H1 (cell line): ENCODE measurements around the gene FITM1. TPM values are rescaled to one million over a fixed set of nuclear protein-coding genes. Genes with fewer than 3 reads are reported as not detected.

ENCODE experiments used
- CTCF ChIA-PET: fragments of 300-600 bp; sonication (Branson Sonifier 250); formaldehyde crosslinking; loops from one replicate; lab custom pipeline; 2021; ENCODE audit not compliant: partially characterized antibody; lab: Charles Lee
- POLR2A ChIA-PET: fragments of 300-600 bp; sonication (Branson Sonifier 250); formaldehyde crosslinking; loops from one replicate; lab custom pipeline; 2021; ENCODE audit warnings: inconsistent platforms; ENCODE audit not compliant: partially characterized antibody; lab: Charles Lee
- DNase-seq, 2 experiments: peaks; one replicate each; pipeline versions ENCODE4 v3.0.0 to v3.0.0-alpha.2; 2010 to 2022; ENCODE audit warnings: low spot score in 2 of 2, low read depth in 1 of 2, mixed read lengths in 1 of 2
- FAIRE-seq: peaks from 2 replicates; lab custom pipeline; 2011; peaks lifted over from hg19 to GRCh38; lab: Jason Lieb, UNC
- H2AFZ ChIP-seq: 2 replicates; pipeline ENCODE4 v1.8.1; 2012; ENCODE audit warnings: low read length, inconsistent platforms
- H2AK5ac ChIP-seq: 2 replicates; pipeline ENCODE4 v1.6.1; 2013; ENCODE audit warnings: low read depth, low read length
- H2BK120ac ChIP-seq: replicated peaks from 2 replicates; pipeline ENCODE3; 2013; ENCODE audit warnings: low read depth, low read length, inconsistent platforms
- H2BK12ac ChIP-seq: 2 replicates; pipeline ENCODE4 v1.6.1; 2013; ENCODE audit warnings: low read depth, low read length
- H2BK15ac ChIP-seq: 2 replicates; pipeline ENCODE4 v1.6.1; 2013; ENCODE audit warnings: low read length
- H2BK20ac ChIP-seq: 2 replicates; pipeline ENCODE4 v1.6.1; 2013; ENCODE audit warnings: low read length
- H2BK5ac ChIP-seq: 2 replicates; pipeline ENCODE4 v1.6.1; 2013; ENCODE audit warnings: low read depth, low read length
- H3K14ac ChIP-seq: 2 replicates; pipeline ENCODE4 v1.6.1; 2013; ENCODE audit warnings: inconsistent platforms; ENCODE audit not compliant: insufficient read length
- H3K18ac ChIP-seq: 2 replicates; pipeline ENCODE4 v1.6.1; 2013; ENCODE audit warnings: low read length; ENCODE audit errors: extremely low read depth
- H3K23ac ChIP-seq: 2 replicates; pipeline ENCODE4 v1.6.1; 2013; ENCODE audit warnings: inconsistent platforms; ENCODE audit not compliant: insufficient read length
- H3K23me2 ChIP-seq: 2 replicates; pipeline ENCODE4 v1.6.1; 2013; ENCODE audit warnings: low read depth, low read length
- H3K27ac ChIP-seq: 2 replicates; pipeline ENCODE4 v1.6.1; 2011; ENCODE audit warnings: low read depth, low read length, inconsistent platforms
- H3K27me3 ChIP-seq, 4 experiments: replicated peaks in 1 of 4; 1 replicate in 1 of 4; 2 replicates in 3 of 4; pipeline versions ENCODE4 v1.6.1 to v1.8.1; 2011 to 2013; ENCODE audit warnings: low read length in 3 of 4, mild to moderate bottlenecking in 3 of 4, inconsistent platforms in 2 of 4, mixed read lengths in 2 of 4, moderate library complexity in 1 of 4; ENCODE audit not compliant: control insufficient read depth in 3 of 4, insufficient read depth in 3 of 4; ENCODE audit errors: extremely low read depth in 1 of 4
- H3K36me3 ChIP-seq, 4 experiments: 2 replicates each; pipeline versions ENCODE4 v1.6.1 to v1.8.1; 2011 to 2013; ENCODE audit warnings: mild to moderate bottlenecking in 4 of 4, low read length in 3 of 4, moderate library complexity in 2 of 4, control low read depth in 1 of 4, inconsistent platforms in 1 of 4; ENCODE audit not compliant: insufficient read depth in 4 of 4, control insufficient read depth in 2 of 4
- H3K4ac ChIP-seq: replicated peaks from 2 replicates; pipeline ENCODE3; 2013; ENCODE audit warnings: low read length, low read depth, mixed read lengths, inconsistent platforms; ENCODE audit not compliant: insufficient read length
- H3K4me1 ChIP-seq, 4 experiments: replicated peaks in 1 of 4; 1 replicate in 1 of 4; 2 replicates in 3 of 4; pipeline versions ENCODE4 v1.6.1 to v1.8.1; 2011 to 2013; ENCODE audit warnings: low read length in 3 of 4, inconsistent platforms in 2 of 4, mixed read lengths in 1 of 4; ENCODE audit not compliant: insufficient read depth in 4 of 4, control insufficient read depth in 3 of 4
- H3K4me2 ChIP-seq, 2 experiments: 2 replicates each; pipeline versions ENCODE4 v1.6.1 to v1.8.1; 2011 to 2013; ENCODE audit warnings: low read depth in 2 of 2, low read length in 2 of 2, control low read depth in 1 of 2, inconsistent platforms in 1 of 2, mild to moderate bottlenecking in 1 of 2; ENCODE audit not compliant: insufficient read depth in 1 of 2
- H3K4me3 ChIP-seq, 4 experiments: fragments of 200-600, 300-600 bp in 1 of 4; sonication (generic), shearing (Covaris generic), sonication (Bioruptor Twin) in 1 of 4; 2 replicates each; pipeline versions ENCODE4 v1.5.1 to v1.8.1; 2011 to 2016; ENCODE audit warnings: low read length in 4 of 4, low read depth in 3 of 4, control low read depth in 2 of 4, inconsistent platforms in 2 of 4, mild to moderate bottlenecking in 2 of 4, mixed read lengths in 1 of 4, moderate library complexity in 1 of 4; ENCODE audit not compliant: insufficient read depth in 2 of 4; ENCODE audit errors: extremely low read depth in 1 of 4
- H3K56ac ChIP-seq: replicated peaks from 2 replicates; pipeline ENCODE3; 2013; ENCODE audit warnings: low read depth, mild to moderate bottlenecking, mixed read lengths, low read length, inconsistent platforms; ENCODE audit not compliant: insufficient read length
- H3K79me1 ChIP-seq: 2 replicates; pipeline ENCODE4 v1.6.1; 2013; ENCODE audit warnings: low read depth, low read length, control low read depth
- H3K79me2 ChIP-seq, 2 experiments: 2 replicates each; pipeline versions ENCODE4 v1.6.1 to v1.8.1; 2012 to 2013; ENCODE audit warnings: low read length in 2 of 2, mild to moderate bottlenecking in 2 of 2, inconsistent platforms in 1 of 2; ENCODE audit not compliant: insufficient read depth in 2 of 2, control insufficient read depth in 1 of 2
- H3K9ac ChIP-seq, 4 experiments: replicated peaks in 1 of 4; 1 replicate in 1 of 4; 2 replicates in 3 of 4; pipeline versions ENCODE4 v1.6.1 to v1.8.1; 2011 to 2013; ENCODE audit warnings: low read depth in 3 of 4, low read length in 3 of 4, control low read depth in 2 of 4, mild to moderate bottlenecking in 2 of 4, moderate library complexity in 2 of 4, inconsistent platforms in 1 of 4; ENCODE audit errors: extremely low read depth in 1 of 4
- H3K9me3 ChIP-seq, 2 experiments: 2 replicates each; pipeline versions ENCODE4 v1.6.1 to v1.8.1; 2012 to 2013; ENCODE audit warnings: mild to moderate bottlenecking in 2 of 2, moderate library complexity in 2 of 2, control low read depth in 1 of 2, inconsistent platforms in 1 of 2, low read depth in 1 of 2, low read length in 1 of 2, mixed read lengths in 1 of 2; ENCODE audit not compliant: insufficient read depth in 2 of 2
- H4K20me1 ChIP-seq, 2 experiments: replicated peaks in 1 of 2; 2 replicates each; pipeline versions ENCODE3 to v1.8.1; 2011 to 2013; ENCODE audit warnings: inconsistent platforms in 2 of 2, low read length in 2 of 2, mild to moderate bottlenecking in 1 of 2; ENCODE audit not compliant: insufficient read depth in 2 of 2, control insufficient read depth in 1 of 2
- H4K5ac ChIP-seq: 2 replicates; pipeline ENCODE4 v1.6.1; 2013; ENCODE audit warnings: low read length, low read depth, mixed read lengths, inconsistent platforms; ENCODE audit not compliant: insufficient read length
- H4K8ac ChIP-seq: 2 replicates; pipeline ENCODE4 v1.8.0; 2013; ENCODE audit warnings: mild to moderate bottlenecking, moderate library complexity, low read length, inconsistent platforms; ENCODE audit not compliant: insufficient read depth; ENCODE audit errors: extremely low read depth
- H4K91ac ChIP-seq: replicated peaks from 2 replicates; pipeline ENCODE3; 2013; ENCODE audit warnings: low read length, mixed read lengths, inconsistent platforms; ENCODE audit not compliant: insufficient read length
- ASH2L ChIP-seq: fragments of 200-600, 300-600 bp; sonication (generic); IDR thresholded peaks from one replicate; pipeline ENCODE4 v1.7.1; 2017; ENCODE audit warnings: low read length
- EP300 ChIP-seq, 2 experiments: IDR thresholded peaks; 1 replicate in 1 of 2; 2 replicates in 1 of 2; pipeline ENCODE4 v1.6.1; 2011 to 2012; ENCODE audit warnings: low read depth in 2 of 2, low read length in 2 of 2, mild to moderate bottlenecking in 2 of 2, borderline replicate concordance in 1 of 2, inconsistent platforms in 1 of 2, moderate library complexity in 1 of 2
- JUND ChIP-seq: IDR thresholded peaks from 2 replicates; pipeline ENCODE4 v1.6.1; 2011; ENCODE audit warnings: mild to moderate bottlenecking, improper control_type of control experiment, low read length
- KDM1A ChIP-seq: fragments of 200-600, 300-600 bp; sonication (generic); IDR thresholded peaks from 2 replicates; pipeline ENCODE4 v1.7.1; 2016; ENCODE audit warnings: mild to moderate bottlenecking, low read length, borderline replicate concordance
- SAP30 ChIP-seq: fragments of 300-600 bp; sonication (generic); IDR thresholded peaks from 2 replicates; pipeline ENCODE4 v1.7.1; 2012; ENCODE audit warnings: low read length, moderate library complexity, mild to moderate bottlenecking, inconsistent platforms; ENCODE audit not compliant: insufficient read depth, insufficient replicate concordance
- TAF7 ChIP-seq: optimal IDR thresholded peaks from 2 replicates; pipeline ENCODE3; 2011; ENCODE audit warnings: low read depth, mild to moderate bottlenecking, inconsistent platforms, low read length, moderate library complexity, borderline replicate concordance
- YY1 ChIP-seq: IDR thresholded peaks from 2 replicates; pipeline ENCODE4 v1.6.1; 2011; ENCODE audit warnings: low read depth, mild to moderate bottlenecking, low read length
- WGBS, 2 experiments: shearing (Covaris generic) in 1 of 2; methylation state at CpG; one replicate each; pipeline versions ENCODE4 v1.1.6 to v1.1.7; 2013 to 2015; ENCODE audit warnings: low lambda C conversion rate in 2 of 2, mixed read lengths in 2 of 2, inconsistent platforms in 1 of 2, low coverage in 1 of 2, missing lambda C conversion rate in 1 of 2; ENCODE audit not compliant: insufficient replicate concordance in 2 of 2, insufficient coverage in 1 of 2, insufficient read length in 1 of 2; ENCODE audit errors: extremely low coverage in 1 of 2, missing lambda C conversion rate in 1 of 2; 5-methylcytosine and 5-hydroxymethylcytosine counted together
- polyA plus RNA-seq, 7 experiments: library from polyadenylated mRNA; depleted of rRNA in 3 of 7; stranded (reverse) in 5 of 7; unstranded in 2 of 7; fragments of >200 nt in 5 of 7; fragments of 200-250 nt in 2 of 7; gene quantifications; 1 replicate in 5 of 7; 2 replicates in 1 of 7; 4 replicates in 1 of 7; pipeline versions ENCODE4 v1.2.1 to v1.2.3, GENCODE V29; 2011 to 2013; ENCODE audit warnings: missing spikeins in 2 of 7, mixed read lengths in 2 of 7
- total RNA-seq: library from RNA; stranded (reverse); fragmentation: NEBNext Ultra II Directional; extraction: Animal tissue kit (Norgen Biotek cat#: 25700); gene quantifications from 2 replicates; pipeline ENCODE4 v1.2.1, GENCODE V29; 2021
- TF ChIP-seq, protein P1 (sequence below): IDR thresholded peaks from 2 replicates; pipeline ENCODE4 v1.6.1; 2011; ENCODE audit warnings: low read length, improper control_type of control experiment
- TF ChIP-seq, protein P2 (sequence below): IDR thresholded peaks from 2 replicates; pipeline ENCODE4 v1.6.1; 2012; ENCODE audit warnings: inconsistent platforms
- TF ChIP-seq, protein P3 (sequence below): IDR thresholded peaks from 2 replicates; pipeline ENCODE4 v1.6.1; 2012; ENCODE audit warnings: low read length, inconsistent platforms

The FITM1 gene
- total and polyA plus RNA-seq, 2 of the 8 experiments (the other 6 are each of a cell fraction or from before 2014, with no cell fraction given): 0.53 to 0.76 TPM

DNA sequence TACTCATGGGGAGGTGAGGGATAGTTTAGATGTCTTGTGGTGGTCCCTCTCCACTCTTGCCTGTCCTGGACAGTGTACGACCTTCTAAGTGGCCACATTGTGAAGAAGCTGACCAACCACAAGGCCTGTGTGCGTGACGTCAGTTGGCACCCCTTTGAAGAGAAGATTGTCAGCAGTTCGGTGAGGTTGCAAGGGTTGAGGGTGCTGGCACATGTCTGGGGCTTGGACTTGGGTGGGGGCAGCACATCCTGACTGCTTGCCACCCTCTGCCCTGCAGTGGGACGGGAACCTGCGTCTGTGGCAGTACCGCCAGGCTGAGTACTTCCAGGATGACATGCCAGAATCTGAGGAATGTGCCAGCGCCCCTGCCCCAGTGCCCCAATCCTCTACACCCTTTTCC is 7.6 kb upstream of the FITM1 start:
- Histone ChIP-seq H3K4me1 (no peaks in the 10 kb centered on the region), H4K20me1 (peaks cover 0 to 3% of the 10 kb centered on the region in 2 experiments), H3K36me3 (peaks cover 13 to 36% (median 30%) of the 10 kb centered on the region in 4 experiments), H3K9ac (no peak overlapping the region), H3K56ac (no peak overlapping the region), H2AFZ (no peak overlapping the region), H2AK5ac (no peak overlapping the region), H2BK15ac (no peak overlapping the region), H3K27me3 (no peaks in the 10 kb centered on the region), H3K4ac (no peak overlapping the region), H3K79me1 (no peaks in the 10 kb centered on the region), H3K9me3 (no peaks in the 10 kb centered on the region), H2BK20ac (no peak overlapping the region), H2BK12ac (no peak overlapping the region), H3K4me2 (no peak overlapping the region), H3K23me2 (no peaks in the 10 kb centered on the region), H4K91ac (no peak overlapping the region), H3K23ac (no peak overlapping the region), H2BK120ac (no peak overlapping the region), H3K27ac (no peak overlapping the region), H3K79me2 (no peaks in the 10 kb centered on the region), H2BK5ac (no peak overlapping the region), H3K4me3 (no peak overlapping the region), H4K5ac (no peak overlapping the region), H4K8ac (no peak overlapping the region), H3K18ac (no peak overlapping the region), H3K14ac (no peak overlapping the region)
- DNase-seq (no peak), FAIRE-seq (no peak)
- POLR2A ChIA-PET: interaction anchor here (1.0 to 11.1 kb wide), 8 partner anchors 7 to 84 kb away, joined by 3 to 96 read pairs (median 4); partner anchors contain the start of genes DCAF11, FITM1, IRF9 and NRL
- CTCF ChIA-PET: interaction anchor here (1.6 kb wide), 1 partner anchor 15 kb away, joined by 4 read pairs; no protein-coding TSS in a partner anchor
- WGBS, 2 experiments: 91% methylated on average over 8 of the region's 8 CpGs; no CpG with 5 or more reads in 1 of the 2 experiments
- TF ChIP-seq YY1: no peak
- TF ChIP-seq SAP30: no peak
- TF ChIP-seq, protein P1, sequence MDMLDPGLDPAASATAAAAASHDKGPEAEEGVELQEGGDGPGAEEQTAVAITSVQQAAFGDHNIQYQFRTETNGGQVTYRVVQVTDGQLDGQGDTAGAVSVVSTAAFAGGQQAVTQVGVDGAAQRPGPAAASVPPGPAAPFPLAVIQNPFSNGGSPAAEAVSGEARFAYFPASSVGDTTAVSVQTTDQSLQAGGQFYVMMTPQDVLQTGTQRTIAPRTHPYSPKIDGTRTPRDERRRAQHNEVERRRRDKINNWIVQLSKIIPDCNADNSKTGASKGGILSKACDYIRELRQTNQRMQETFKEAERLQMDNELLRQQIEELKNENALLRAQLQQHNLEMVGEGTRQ: no peak
- TF ChIP-seq TAF7: no peak
- TF ChIP-seq EP300 (IDR thresholded peaks at IDR 0.05; ENCODE audit: borderline replicate concordance in 1 of 2, low read depth in 2 of 2, low read length in 2 of 2): no peak
- TF ChIP-seq JUND: no peak
- TF ChIP-seq, protein P2, sequence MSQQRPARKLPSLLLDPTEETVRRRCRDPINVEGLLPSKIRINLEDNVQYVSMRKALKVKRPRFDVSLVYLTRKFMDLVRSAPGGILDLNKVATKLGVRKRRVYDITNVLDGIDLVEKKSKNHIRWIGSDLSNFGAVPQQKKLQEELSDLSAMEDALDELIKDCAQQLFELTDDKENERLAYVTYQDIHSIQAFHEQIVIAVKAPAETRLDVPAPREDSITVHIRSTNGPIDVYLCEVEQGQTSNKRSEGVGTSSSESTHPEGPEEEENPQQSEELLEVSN: no peak
- TF ChIP-seq, protein P3, sequence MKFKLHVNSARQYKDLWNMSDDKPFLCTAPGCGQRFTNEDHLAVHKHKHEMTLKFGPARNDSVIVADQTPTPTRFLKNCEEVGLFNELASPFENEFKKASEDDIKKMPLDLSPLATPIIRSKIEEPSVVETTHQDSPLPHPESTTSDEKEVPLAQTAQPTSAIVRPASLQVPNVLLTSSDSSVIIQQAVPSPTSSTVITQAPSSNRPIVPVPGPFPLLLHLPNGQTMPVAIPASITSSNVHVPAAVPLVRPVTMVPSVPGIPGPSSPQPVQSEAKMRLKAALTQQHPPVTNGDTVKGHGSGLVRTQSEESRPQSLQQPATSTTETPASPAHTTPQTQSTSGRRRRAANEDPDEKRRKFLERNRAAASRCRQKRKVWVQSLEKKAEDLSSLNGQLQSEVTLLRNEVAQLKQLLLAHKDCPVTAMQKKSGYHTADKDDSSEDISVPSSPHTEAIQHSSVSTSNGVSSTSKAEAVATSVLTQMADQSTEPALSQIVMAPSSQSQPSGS: no peak
- TF ChIP-seq ASH2L: no peak
- no peak for TF ChIP-seq KDM1A
